Esophagus (tissue), 2 donors: ENCODE measurements around the gene ATN1. TPM values are rescaled to one million over a fixed set of nuclear protein-coding genes. Genes with fewer than 3 reads are reported as not detected.
A peak's percentile ranks its signal among the peaks of the same experiment; 100 is the strongest.

Source experiments
- H3K27ac ChIP-seq, 2 donors: one replicate each; pipeline ENCODE4 v1.5.1; 2013; ENCODE audit warnings: low read depth in 2 of 2, mild to moderate bottlenecking in 2 of 2, inconsistent platforms in 1 of 2, low read length in 1 of 2, moderate library complexity in 1 of 2
- H3K27me3 ChIP-seq, 2 donors: one replicate each; pipeline ENCODE4 v1.6.1; 2013; ENCODE audit warnings: low read length in 2 of 2, control low read depth in 1 of 2, mild to moderate bottlenecking in 1 of 2; ENCODE audit not compliant: insufficient read depth in 2 of 2, control insufficient read depth in 1 of 2
- H3K36me3 ChIP-seq, 2 donors: one replicate each; pipeline ENCODE4 v1.6.1; 2013; ENCODE audit warnings: low read length in 1 of 2; ENCODE audit not compliant: control insufficient read depth in 2 of 2, insufficient read depth in 2 of 2
- H3K4me1 ChIP-seq, 2 donors: one replicate each; pipeline ENCODE4 v1.6.1; 2013; ENCODE audit warnings: low read length in 1 of 2; ENCODE audit not compliant: control insufficient read depth in 2 of 2, insufficient read depth in 2 of 2
- H3K4me3 ChIP-seq, 2 donors: one replicate each; pipeline ENCODE4 v1.5.1; 2013; ENCODE audit warnings: low read length in 2 of 2, mild to moderate bottlenecking in 2 of 2, low read depth in 1 of 2, moderate library complexity in 1 of 2
- H3K9me3 ChIP-seq, 2 donors: one replicate each; pipeline ENCODE4 v1.6.1; 2013; ENCODE audit warnings: mild to moderate bottlenecking in 2 of 2, low read depth in 1 of 2, low read length in 1 of 2, moderate library complexity in 1 of 2; ENCODE audit not compliant: control insufficient read depth in 2 of 2, insufficient read depth in 1 of 2
- WGBS, 2 donors: extraction: QIAGEN DNeasy Blood & Tissue Kit; methylation state at CpG; one replicate each; pipeline ENCODE4 v1.1.7; 2013; 5-methylcytosine and 5-hydroxymethylcytosine counted together
- polyA plus RNA-seq, 2 donors: library from polyadenylated mRNA; stranded (reverse); fragments of 200-250 nt; gene quantifications; one replicate each; pipeline ENCODE4 v1.2.3, GENCODE V29; 2013
- donor health status: healthy with polysubstance abuse.
- donor health status: Bipolar disorder and iron deficiency.

The ATN1 gene
- polyA plus RNA-seq, 2 donors = 34.9 to 63.5 TPM

DNA sequence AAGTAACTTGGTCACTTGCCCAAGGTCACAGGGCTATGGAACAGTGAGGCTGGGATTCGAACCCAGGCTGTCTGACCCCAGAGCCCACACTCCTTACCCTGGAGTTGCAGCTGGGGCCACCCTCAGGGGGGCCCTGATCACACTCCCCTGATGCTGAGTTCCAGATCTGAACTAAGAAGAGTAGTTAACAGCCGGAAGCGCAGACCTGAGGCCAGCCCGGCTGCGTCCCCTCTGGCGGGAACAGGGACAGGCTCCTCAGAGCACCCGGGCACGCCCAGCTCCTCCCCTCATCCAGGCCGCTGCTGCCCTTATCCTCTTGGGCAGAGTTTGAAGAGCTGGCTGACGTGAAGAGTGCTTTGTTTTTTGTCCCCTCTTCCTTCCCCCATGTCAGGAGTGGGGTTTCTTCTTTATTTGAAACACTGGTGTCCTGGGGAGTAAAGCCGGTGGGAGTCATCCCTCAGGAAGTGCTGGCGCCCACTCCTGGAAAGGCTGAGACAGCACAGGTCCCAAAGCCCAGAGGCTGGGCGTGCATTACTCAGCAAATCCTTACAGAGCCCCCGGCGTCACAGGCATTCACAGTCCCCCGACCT, 34.0 kb downstream of the ATN1 start:
- H3K4me1 ChIP-seq = peaks cover 3 to 24% of the 10 kb centered on the region in 2 donors

DNA sequence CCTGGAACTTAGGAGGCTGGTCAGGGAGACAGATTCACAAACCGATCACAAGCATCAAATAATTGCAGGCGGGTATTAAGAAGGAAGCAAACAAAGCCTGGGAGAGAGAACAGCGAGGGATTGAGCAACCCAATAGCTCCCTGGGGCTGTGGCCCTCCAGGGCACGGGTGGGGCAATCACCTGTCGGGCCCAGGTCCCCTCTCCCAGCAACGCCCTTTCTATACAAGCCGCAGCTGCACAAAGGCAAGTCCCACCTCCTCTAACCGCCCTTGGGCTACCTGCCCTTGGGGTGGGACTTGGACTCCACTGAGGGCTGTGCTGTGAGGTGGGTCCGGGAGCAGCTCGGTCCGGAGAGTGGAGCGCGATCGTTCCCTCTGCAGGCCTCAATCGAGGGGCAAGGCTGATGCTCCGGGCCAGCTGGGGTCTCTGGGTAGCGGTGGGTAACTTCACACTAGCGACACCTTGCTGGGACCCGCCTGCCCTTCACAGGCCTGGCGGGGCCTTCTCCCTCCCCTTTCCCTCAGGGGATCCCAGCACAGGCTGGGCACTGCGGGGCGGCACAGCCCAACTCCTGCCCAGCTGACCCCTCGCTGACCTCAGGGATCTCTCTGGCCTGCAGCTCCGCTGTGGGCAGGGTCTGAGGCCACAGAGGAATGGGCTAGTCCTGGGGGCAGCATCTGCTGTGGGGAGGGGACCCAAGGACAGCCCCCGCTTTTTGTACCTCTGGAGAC, 34.7 kb downstream of the ATN1 start:
- H3K36me3 ChIP-seq = peaks cover 7 to 9% of the 10 kb centered on the region in 2 donors
- peaks cover 3 to 24% of the 10 kb centered on the region in 2 donors for H3K4me1 ChIP-seq
- H3K27me3 ChIP-seq = no peaks in the 10 kb centered on the region
- H3K4me3 ChIP-seq = peak overlapping the region; percentile 64 to 89
- peak overlapping the region; percentile 96 for H3K27ac ChIP-seq
- 31 to 42% methylated on average over 23 to 25 of the region's 25 CpGs for WGBS, 2 donors
- no peaks in the 10 kb centered on the region for H3K9me3 ChIP-seq

More for the DNA sequence above, 34.0 kb downstream of the ATN1 start:
- 5 to 6% methylated on average over 16 of the region's 16 CpGs for WGBS, 2 donors
- Histone ChIP-seq H3K36me3 (peaks cover 4 to 7% of the 10 kb centered on the region in 2 donors), H3K4me3 (peak overlapping the region; percentile 11 to 64), H3K27ac (peak overlapping the region; percentile 96), H3K27me3 (no peaks in the 10 kb centered on the region), H3K9me3 (no peaks in the 10 kb centered on the region)

DNA sequence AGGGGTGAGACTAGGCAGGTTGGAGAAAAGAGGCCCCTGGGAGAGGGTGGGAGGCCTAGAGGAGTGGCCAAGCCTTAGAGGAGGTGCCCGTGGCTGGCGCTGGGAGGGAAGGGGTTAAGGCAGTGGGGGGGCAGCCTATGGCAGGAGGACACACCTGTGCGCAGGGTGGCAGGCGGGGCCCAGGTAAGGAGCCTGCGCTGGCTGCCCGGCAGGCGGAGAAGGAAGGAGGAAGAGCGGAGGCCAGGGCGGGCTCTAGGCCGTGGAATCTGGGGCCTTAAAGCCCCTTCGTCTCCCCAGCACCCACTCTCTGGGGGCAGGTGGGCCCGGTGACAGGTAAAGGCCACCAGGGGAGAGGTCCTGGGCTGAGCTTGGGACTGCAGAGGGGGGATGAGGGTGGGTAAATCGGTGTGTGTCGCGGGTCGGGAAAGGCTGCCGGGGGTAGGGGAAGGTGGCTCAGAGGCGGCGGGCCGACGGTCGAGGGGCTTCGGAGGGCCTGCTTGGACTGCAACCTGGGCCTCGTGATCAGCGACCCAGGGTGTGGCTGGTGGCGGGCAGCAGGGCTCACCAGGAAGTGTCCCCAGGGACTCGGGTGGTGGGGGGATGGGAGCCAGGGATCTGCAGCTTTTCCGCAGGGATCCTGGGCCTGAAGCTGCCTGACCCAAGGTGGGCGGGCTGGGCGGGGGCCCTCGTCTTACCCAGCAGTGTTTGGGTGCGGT, 35.4 kb downstream of the ATN1 start:
- Histone ChIP-seq H3K4me1 (peaks cover 3 to 19% of the 10 kb centered on the region in 2 donors), H3K36me3 (peaks cover 13 to 17% of the 10 kb centered on the region in 2 donors), H3K9me3 (no peaks in the 10 kb centered on the region), H3K27me3 (no peaks in the 10 kb centered on the region), H3K4me3 (peak overlapping the region; percentile 64 to 89), H3K27ac (peak overlapping the region; percentile 96)
- 46 to 51% methylated on average over 27 to 32 of the region's 32 CpGs for WGBS, 2 donors

DNA sequence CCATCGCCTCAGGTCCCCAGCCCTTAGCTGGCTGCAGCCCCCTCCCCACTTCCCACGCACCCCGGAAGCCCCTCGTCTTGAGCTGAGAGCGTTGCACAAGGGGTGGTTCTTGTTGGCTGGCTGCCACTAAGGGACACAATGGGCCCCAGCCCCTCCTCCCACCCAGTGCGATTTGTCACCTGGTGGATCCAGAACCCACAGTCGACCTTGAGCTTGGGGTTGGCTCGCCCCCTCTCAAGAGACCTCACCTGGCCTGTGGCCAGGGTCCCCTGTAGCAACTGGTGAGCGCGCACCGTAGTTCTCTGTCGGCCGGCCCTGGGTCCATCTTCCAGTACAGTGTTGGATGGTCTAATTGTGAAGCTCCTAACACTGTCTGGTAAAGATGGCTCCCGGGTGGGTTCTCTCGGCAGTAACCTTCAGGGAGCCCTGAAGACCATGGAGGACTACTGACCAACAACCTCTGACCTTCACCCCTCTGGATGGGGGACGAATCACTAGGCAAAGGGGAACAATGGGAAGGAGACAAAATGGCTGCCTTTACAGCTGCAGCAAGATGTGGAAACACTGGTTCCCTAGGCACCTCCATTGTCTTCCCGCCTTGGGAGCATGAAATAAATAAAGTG, 36.1 kb downstream of the ATN1 start:
- peaks cover 16 to 20% of the 10 kb centered on the region in 2 donors for H3K36me3 ChIP-seq
- H3K27ac ChIP-seq = peak overlapping the region; percentile 96
- no peaks in the 10 kb centered on the region for H3K9me3 ChIP-seq
- 37 to 46% methylated on average over 17 of the region's 17 CpGs for WGBS, 2 donors
- H3K27me3 ChIP-seq = no peaks in the 10 kb centered on the region
- peak overlapping the region; percentile 64 to 89 for H3K4me3 ChIP-seq
- H3K4me1 ChIP-seq = peaks cover 3 to 17% of the 10 kb centered on the region in 2 donors

- no peaks in the 10 kb centered on the region for H3K9me3 ChIP-seq
- H3K27me3 ChIP-seq = no peaks in the 10 kb centered on the region
- 34 to 48% methylated on average over 8 of the region's 8 CpGs for WGBS, 2 donors
- peaks cover 3 to 17% of the 10 kb centered on the region in 2 donors for H3K4me1 ChIP-seq
- peak overlapping the region; percentile 96 for H3K27ac ChIP-seq
- peak overlapping the region; percentile 64 to 89 for H3K4me3 ChIP-seq
- H3K36me3 ChIP-seq = peaks cover 16 to 20% of the 10 kb centered on the region in 2 donors
These were observed 36.9 kb downstream of the ATN1 start for GRCh38 chr12:6964605-6965025.

DNA sequence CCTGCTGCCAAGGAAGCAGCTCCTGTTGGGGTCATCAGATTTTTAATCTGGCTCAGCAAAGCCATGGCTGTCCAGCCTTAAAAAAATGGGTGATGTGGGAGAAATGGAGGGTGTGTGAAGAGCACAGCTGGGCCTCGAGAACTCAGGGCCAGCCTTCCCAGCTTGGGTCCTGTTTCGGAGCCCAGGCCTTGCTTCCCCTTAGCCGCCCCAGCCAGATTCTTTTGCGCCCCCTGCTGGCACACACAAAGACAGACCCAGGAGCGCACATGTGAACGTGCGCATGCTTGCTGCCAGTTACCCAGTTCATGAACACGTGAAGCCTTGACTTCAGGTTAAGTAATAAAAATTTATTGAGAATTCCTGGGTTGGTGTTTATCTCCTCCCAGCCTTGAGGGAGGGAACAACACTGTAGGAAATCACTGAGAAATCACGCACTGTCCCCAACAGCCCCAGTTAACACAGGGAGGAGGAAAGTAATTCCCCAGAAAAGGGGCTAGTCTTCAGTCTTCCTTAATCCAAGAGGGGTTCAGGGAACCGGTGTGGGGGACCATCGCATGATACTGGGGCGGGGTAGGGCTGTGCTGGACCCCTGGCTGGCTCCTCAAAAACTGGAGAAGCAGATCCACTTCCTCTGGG, 37.4 kb downstream of the ATN1 start:
- Histone ChIP-seq H3K9me3 (no peaks in the 10 kb centered on the region), H3K27me3 (no peaks in the 10 kb centered on the region), H3K27ac (peak overlapping the region; percentile 96), H3K4me3 (peak overlapping the region; percentile 64 to 89), H3K36me3 (peaks cover 16 to 20% of the 10 kb centered on the region in 2 donors), H3K4me1 (peaks cover 3 to 15% of the 10 kb centered on the region in 2 donors)
- WGBS, 2 donors = 14 to 17% methylated on average over 12 of the region's 12 CpGs

DNA sequence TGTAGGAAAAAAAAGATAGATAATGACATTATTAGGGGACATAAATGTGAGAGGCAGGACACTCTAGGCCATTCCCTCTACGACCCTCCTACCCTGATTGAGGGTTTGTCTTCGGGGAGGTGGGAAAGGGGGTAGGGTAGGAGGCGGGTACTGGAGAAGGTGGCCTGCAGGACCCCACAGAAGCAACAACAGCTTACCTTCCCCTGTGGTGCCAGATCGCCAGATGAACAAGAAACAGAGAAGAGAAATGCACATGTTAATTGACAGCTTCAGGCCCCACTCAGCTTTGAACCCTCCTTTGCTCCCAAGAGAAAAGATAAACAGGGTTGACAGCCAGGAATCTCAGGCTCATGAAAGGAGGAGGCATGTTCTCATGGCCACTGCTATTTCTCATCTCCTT, 38.0 kb downstream of the ATN1 start:
- 54 to 67% methylated on average over 4 of the region's 4 CpGs for WGBS, 2 donors
- peaks cover 16 to 19% of the 10 kb centered on the region in 2 donors for H3K36me3 ChIP-seq
- H3K4me1 ChIP-seq = peaks cover 3 to 10% of the 10 kb centered on the region in 2 donors
- H3K27ac ChIP-seq = peak overlapping the region in 1 of 2 donors; percentile 96
- no peaks in the 10 kb centered on the region for H3K27me3 ChIP-seq
- H3K4me3 ChIP-seq = no peak overlapping the region
- H3K9me3 ChIP-seq = no peaks in the 10 kb centered on the region

- no peaks in the 10 kb centered on the region for H3K27me3 ChIP-seq
- peaks cover 3 to 4% of the 10 kb centered on the region in 2 donors for H3K4me1 ChIP-seq
- H3K9me3 ChIP-seq = no peaks in the 10 kb centered on the region
- H3K4me3 ChIP-seq = no peak overlapping the region
- WGBS, 2 donors = 68 to 69% methylated on average over 7 of the region's 7 CpGs
- peaks cover 16 to 19% of the 10 kb centered on the region in 2 donors for H3K36me3 ChIP-seq
- no peak overlapping the region for H3K27ac ChIP-seq
These were observed 38.6 kb downstream of the ATN1 start for GRCh38 chr12:6966351-6966750.

GRCh38 chr12:6967651-6968100, 39.9 kb downstream of the ATN1 start:
- WGBS, 2 donors = 65 to 72% methylated on average over 10 of the region's 10 CpGs
- no peak overlapping the region for H3K4me3 ChIP-seq
- no peaks in the 10 kb centered on the region for H3K9me3 ChIP-seq
- H3K27ac ChIP-seq = peak overlapping the region in 1 of 2 donors; percentile 45
- peaks cover 16 to 19% of the 10 kb centered on the region in 2 donors for H3K36me3 ChIP-seq
- H3K4me1 ChIP-seq = peaks cover 0 to 4% of the 10 kb centered on the region in 2 donors
- H3K27me3 ChIP-seq = no peaks in the 10 kb centered on the region
